A549 treated with DMSO at 1 μM for 4 hours (cell line): Measurements from ENCODE around the gene ARMCX6. TPM values are rescaled to one million over a fixed set of nuclear protein-coding genes. Genes with fewer than 3 reads are reported as not detected.

Source experiments
- total RNA-seq: library from RNA; stranded (reverse); fragments of 200-300 nt; extraction: Qiagen RNA extraction; gene quantifications from 5 replicates; pipeline ENCODE4 v1.2.3, GENCODE V29; 2022; ENCODE audit warnings: low read depth

The ARMCX6 gene
- total RNA-seq = 42.7 to 46.3 TPM (median 44.3 TPM) in 5 replicates

DNA sequence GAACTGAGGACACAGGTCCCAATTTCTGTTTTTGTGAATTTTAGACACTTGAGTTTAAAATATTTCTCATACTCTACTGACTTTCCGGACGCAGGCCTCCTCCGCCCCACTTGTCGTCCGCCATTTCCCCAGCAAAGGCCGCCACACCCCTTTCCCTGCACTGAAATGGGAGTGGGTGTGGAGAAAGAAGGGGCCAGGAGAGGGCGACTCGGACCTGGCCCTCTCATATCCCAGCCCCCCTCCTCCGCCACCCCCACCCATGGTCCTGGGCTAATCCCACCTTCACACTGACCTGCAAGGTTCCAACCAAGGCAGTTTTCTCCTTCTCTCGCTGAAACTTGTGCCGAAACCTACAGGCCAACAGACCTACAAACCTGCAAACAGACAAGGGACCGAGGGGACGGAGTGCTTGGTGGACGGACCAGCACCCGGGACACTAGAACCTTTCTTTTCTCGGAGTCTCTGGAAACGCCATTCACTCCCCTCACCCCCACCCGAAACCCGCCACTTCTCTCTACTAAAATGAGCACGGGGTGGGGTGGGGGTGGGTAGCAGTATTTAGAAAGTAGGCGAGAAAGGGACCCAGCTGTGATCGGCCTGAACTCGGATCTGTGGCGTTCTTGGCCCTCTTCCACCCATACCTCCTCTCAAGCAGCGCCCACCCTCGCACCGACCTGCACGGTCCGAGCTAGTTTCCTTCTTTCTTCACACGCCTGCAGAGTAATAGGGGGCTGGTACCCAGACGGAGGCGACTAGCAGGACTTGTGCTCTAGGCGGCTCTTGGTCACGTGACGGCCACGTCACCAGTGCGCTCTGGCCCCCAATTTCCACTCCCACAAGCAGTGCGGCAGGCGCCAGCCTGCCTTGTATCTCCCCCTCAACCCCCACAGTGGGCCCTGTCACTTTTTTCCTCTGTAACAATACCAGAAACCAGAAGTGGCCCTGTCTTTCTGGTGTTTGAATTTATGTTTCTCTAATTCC, at the start of gene ARMCX6:
TSS of gene ARMCX6 (minus strand) at position 790 of the 981 bp plus-strand sequence. CDS start 1,380 bp downstream, outside the sequence.

DNA sequence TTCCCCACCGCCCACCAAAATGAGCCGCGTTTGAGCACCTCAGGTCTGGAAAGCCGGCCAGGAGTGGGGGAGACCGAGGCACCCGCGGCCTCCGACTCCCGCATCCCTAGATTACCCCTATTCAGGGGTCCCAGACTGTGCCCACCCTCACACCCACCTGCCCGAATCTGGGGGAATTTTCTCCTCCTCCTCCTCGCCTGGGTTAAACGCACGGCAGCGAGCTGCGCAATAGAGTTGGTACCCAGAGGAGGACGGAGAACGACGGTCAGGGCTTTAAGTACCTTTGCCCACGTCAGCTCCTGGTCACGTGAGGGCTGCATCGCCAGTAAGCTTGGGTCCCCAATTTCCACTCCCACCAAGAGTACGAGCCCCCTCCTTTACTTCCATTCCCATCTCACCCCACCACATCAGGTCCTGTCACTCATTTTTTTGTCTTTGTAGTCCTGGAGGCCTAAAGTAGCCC, 41.8 kb upstream of the ARMCX6 start, which contains the start of gene ARMCX2:
TSS of gene ARMCX2 (minus strand) at position 250 of the 463 bp plus-strand sequence. CDS start 2,262 bp downstream, outside the sequence.

Other genes with a start within 250 kb of the ARMCX6 start
- 0.14 to 0.26 TPM (median 0.18 TPM) in 4 of 5 replicates, not detected in the other for gene BTK, start 231.8 kb downstream of the ARMCX6 start, total RNA-seq
- 2,432 to 3,415 TPM (median 2,467 TPM) in 5 replicates for gene RPL36A, start 227.0 kb downstream of the ARMCX6 start, total RNA-seq
- gene GLA, start 210.1 kb downstream of the ARMCX6 start, total RNA-seq = 193 to 222 TPM (median 208 TPM) in 5 replicates
- 59.0 to 67.0 TPM (median 66.1 TPM) in 5 replicates for gene HNRNPH2, start 209.8 kb downstream of the ARMCX6 start, total RNA-seq
- 0.44 to 0.81 TPM (median 0.68 TPM) in 5 replicates for gene ARMCX4, start 132.5 kb downstream of the ARMCX6 start, total RNA-seq
- 0.24 to 0.38 TPM (median 0.35 TPM) in 5 replicates for gene ARMCX1, start 67.5 kb downstream of the ARMCX6 start, total RNA-seq
- gene ARMCX3, start 5.2 kb upstream of the ARMCX6 start, total RNA-seq = 19.5 to 22.7 TPM (median 20.3 TPM) in 5 replicates
- 0.05 to 0.06 TPM in 2 of 5 replicates, not detected in the others for gene ARMCX2, start 41.9 kb upstream of the ARMCX6 start, total RNA-seq